GM12865 (cell line): ENCODE data around the gene ZNF69.
"Not testable (repeated sequence)": the region's sequence is repeated elsewhere in the genome, so short reads cannot be mapped to it uniquely, and the experiment has no call there.

Source experiments
- DNase-seq: peaks from one replicate; pipeline ENCODE4 v3.0.0; 2010; ENCODE audit warnings: low read depth
- H3K4me3 ChIP-seq: 2 replicates; pipeline ENCODE4 v1.5.1; 2011; ENCODE audit warnings: mild to moderate bottlenecking, low read depth, low read length, control low read depth
- TF ChIP-seq, protein P1 (sequence below): IDR thresholded peaks from 2 replicates; pipeline ENCODE4 v1.5.1; 2011; ENCODE audit warnings: low read length, control low read depth, low read depth, inconsistent platforms; ENCODE audit not compliant: insufficient read depth; ENCODE audit errors: missing control alignments

ZNF69 gene

DNA sequence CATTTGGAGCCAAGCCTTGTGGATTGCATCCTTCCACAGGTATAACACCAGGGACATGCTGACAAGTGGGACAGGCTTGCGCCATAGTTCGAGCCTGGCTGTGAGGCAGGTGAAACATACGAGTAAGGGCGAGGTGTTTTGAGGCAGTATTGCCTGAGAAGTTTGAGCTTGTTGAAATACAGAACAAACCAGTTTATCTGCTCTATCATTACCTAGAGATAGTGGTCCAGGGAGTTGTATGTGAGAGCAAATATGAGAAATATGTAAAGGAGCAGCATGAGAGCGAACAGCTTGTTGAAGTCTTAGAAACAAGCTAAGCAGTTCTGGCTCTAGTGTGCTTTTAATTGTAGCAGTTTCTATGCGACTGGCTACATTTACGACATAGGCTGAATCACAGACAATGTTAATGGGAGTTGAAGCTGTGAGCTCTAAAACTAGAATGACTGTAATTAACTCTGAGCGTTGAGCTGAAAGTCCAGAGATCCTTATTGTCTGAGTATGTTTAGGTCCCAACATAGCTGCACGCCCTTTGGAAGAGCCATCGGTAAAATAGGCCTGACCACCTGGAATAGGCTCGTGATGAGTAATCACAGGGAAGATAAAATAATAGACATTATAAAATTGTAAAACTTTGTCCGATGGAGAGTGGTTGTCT lies 30.9 kb upstream of the ZNF69 start:
- DNase-seq = no peak
- no peak overlapping the region for H3K4me3 ChIP-seq
- TF ChIP-seq, protein P1, sequence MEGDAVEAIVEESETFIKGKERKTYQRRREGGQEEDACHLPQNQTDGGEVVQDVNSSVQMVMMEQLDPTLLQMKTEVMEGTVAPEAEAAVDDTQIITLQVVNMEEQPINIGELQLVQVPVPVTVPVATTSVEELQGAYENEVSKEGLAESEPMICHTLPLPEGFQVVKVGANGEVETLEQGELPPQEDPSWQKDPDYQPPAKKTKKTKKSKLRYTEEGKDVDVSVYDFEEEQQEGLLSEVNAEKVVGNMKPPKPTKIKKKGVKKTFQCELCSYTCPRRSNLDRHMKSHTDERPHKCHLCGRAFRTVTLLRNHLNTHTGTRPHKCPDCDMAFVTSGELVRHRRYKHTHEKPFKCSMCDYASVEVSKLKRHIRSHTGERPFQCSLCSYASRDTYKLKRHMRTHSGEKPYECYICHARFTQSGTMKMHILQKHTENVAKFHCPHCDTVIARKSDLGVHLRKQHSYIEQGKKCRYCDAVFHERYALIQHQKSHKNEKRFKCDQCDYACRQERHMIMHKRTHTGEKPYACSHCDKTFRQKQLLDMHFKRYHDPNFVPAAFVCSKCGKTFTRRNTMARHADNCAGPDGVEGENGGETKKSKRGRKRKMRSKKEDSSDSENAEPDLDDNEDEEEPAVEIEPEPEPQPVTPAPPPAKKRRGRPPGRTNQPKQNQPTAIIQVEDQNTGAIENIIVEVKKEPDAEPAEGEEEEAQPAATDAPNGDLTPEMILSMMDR = no peak

DNA sequence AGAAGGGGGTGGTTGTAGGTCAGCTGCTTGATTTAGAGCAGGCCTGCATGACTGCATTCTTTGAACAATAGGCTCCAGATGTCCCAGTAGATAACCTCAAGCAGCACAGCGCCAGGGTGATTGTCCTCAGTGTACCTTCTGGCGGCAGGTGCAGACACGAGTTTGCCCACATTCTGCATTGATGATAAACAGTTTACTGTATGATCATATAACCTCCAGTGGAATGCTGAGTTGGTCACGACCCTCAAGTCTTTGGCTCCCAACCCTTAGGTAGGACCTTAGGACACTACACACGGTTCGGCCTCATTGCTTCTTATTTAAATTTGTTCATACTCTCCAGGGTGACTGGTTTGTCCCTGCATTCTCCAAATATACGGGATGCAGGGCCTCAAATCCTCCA lies 26.9 kb upstream of the ZNF69 start:
- TF ChIP-seq, protein P1 = no peak
- no peak for DNase-seq
- H3K4me3 ChIP-seq = no peak overlapping the region

DNA sequence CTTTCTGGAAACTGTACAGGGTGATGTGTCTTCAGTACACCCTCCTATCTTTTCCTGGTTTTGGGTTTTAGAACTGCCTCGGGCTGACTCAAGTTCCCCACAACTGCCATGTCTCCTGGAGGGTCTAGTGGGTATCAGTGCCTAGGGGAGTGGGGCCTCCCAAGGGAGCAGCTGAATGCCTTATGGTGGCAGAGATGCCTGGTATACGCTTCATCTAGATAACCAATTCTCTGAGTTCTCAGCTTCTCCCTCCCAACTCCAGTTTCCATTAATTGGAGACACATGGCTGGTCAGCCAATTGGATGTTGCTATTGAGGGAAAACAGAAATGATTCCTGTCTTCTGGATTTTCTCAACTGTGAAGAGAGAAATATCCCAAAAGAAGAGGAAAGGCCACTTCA lies 26.3 kb upstream of the ZNF69 start:
- no peak for DNase-seq
- no peak overlapping the region for H3K4me3 ChIP-seq
- TF ChIP-seq, protein P1 = no peak

DNA sequence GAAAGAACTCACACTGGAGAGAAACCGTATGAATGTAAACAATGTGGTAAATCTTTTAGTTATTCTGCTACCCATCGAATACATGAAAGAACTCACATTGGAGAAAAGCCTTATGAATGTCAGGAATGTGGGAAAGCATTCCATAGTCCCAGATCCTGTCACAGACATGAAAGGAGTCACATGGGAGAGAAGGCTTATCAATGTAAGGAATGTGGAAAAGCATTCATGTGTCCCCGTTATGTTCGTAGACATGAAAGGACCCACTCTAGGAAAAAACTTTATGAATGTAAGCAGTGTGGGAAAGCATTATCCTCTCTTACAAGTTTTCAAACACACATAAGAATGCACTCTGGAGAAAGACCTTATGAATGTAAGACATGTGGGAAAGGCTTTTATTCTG lies 19.8 kb upstream of the ZNF69 start:
- H3K4me3 ChIP-seq, DNase-seq: not testable (repeated sequence)

DNA sequence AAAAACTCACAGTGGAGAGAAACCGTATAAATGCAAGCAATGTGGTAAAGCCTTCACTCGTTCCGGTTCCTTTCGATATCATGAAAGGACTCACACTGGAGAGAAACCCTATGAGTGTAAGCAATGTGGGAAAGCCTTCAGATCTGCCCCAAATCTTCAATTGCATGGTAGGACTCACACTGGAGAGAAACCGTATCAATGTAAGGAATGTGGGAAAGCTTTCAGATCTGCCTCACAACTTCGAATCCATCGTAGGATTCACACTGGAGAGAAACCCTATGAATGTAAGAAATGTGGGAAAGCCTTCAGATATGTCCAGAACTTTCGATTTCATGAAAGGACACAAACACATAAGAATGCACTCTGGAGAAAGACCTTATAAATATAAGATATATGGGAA lies 19.4 kb upstream of the ZNF69 start:
- no peak overlapping the region for H3K4me3 ChIP-seq
- DNase-seq = no peak
- TF ChIP-seq, protein P1 = no peak

DNA sequence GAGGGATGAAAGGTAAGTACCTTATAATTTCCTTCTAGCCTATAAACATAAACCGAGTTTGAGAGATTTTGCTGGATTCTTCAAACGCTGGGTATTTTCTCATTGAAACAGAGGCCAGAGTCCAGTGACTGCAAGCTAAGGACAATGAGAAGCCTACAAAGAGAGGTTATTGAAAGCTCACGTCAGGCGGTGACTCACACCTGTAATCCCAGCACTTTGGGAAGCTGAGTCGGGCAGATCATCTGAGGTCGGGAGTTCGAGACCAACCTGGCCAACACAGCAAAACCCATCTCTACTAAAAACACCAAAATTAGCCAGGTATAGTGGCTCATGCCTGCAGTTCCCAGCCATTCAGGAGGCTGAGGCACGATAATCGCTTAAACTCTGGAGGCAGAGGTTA lies 15.0 kb upstream of the ZNF69 start:
- no peak overlapping the region for H3K4me3 ChIP-seq
- DNase-seq = no peak
- TF ChIP-seq, protein P1 = no peak

DNA sequence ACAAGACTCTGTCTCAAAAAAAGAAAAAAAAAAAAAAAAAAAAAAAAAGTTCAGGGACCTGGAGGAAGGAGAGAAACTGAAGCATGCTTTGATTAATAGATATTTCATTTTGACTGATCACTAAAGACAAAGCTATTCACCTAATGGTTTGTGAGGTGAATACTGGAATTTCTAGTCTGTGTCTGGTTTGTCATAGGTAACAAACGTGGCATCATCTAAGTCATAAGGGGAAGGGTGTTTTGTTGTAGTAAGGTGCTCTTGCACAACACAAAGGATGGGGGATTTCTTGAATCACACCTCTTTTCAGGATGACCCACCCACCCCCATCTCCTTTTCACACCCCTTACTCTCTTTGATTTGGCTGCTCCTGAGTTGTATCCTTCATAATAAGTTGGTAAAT lies 13.8 kb upstream of the ZNF69 start:
- H3K4me3 ChIP-seq = no peak overlapping the region
- TF ChIP-seq, protein P1 = no peak
- DNase-seq = no peak

DNA sequence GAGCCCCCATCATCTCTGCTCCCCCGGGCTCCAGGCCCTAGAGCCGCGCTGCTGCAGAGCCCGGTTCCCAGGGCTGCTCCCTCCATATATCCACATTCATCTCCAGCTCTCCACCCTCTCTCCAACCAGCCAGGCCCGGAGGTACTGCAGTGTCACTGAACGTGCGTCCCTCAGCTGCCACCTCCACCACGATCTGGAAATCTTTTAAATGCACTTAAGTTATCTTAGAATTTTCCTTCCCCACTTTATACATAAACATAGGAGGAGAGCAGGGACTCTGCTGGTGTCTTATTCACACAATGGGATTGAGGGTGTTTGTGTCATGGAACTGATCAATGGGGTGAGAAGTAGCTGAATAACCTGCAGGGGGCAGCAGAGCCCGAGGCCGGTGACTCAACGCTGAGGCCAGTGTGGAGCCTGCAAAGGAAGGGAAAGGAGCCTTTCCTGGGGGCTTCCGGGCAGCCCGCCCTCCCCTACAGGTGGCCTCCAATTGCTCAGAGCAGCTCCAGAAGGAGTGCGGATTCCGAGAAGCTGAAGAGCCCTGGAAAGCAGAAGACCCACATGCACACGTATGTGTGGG lies 7.8 kb upstream of the ZNF69 start:
- not testable (repeated sequence) for DNase-seq, H3K4me3 ChIP-seq
